H9 (cell line): ENCODE data around the gene DLG2. TPM values are rescaled to one million over a fixed set of nuclear protein-coding genes. Genes with fewer than 3 reads are reported as not detected.

Experiments
- DNase-seq: peaks from one replicate; pipeline ENCODE4 v3.0.0-alpha.2; 2017
- H2AFZ ChIP-seq: one replicate; pipeline ENCODE4 v1.6.1; 2013; ENCODE audit warnings: mild to moderate bottlenecking, low read length, control low read depth, moderate library complexity
- H2AK5ac ChIP-seq: 2 replicates; pipeline ENCODE4 v1.6.1; 2013; ENCODE audit warnings: low read length, control low read depth, mixed read lengths; ENCODE audit not compliant: insufficient read length
- H2BK120ac ChIP-seq: one replicate; pipeline ENCODE4 v1.6.1; 2013; ENCODE audit warnings: low read depth, mild to moderate bottlenecking, low read length, control low read depth, inconsistent platforms; ENCODE audit not compliant: poor library complexity, severe bottlenecking
- H2BK12ac ChIP-seq: 2 replicates; pipeline ENCODE4 v1.6.1; 2013; ENCODE audit warnings: low read length, control low read depth, mixed read lengths, low read depth; ENCODE audit not compliant: insufficient read length
- H2BK15ac ChIP-seq: 2 replicates; pipeline ENCODE4 v1.6.1; 2013; ENCODE audit warnings: low read depth, low read length, control low read depth
- H2BK20ac ChIP-seq: one replicate; pipeline ENCODE4 v1.6.1; 2013; ENCODE audit warnings: low read depth, mild to moderate bottlenecking, low read length, control low read depth, inconsistent platforms; ENCODE audit not compliant: poor library complexity, severe bottlenecking
- H2BK5ac ChIP-seq: 2 replicates; pipeline ENCODE4 v1.6.1; 2013; ENCODE audit warnings: low read length, control low read depth, mixed read lengths; ENCODE audit not compliant: insufficient read length
- H3K14ac ChIP-seq: 2 replicates; pipeline ENCODE4 v1.6.1; 2013; ENCODE audit warnings: low read length, control low read depth; ENCODE audit not compliant: insufficient read depth
- H3K18ac ChIP-seq: 2 replicates; pipeline ENCODE4 v1.6.1; 2013; ENCODE audit warnings: low read depth, mild to moderate bottlenecking, mixed read lengths, low read length, control low read depth; ENCODE audit not compliant: insufficient read length
- H3K23ac ChIP-seq: 2 replicates; pipeline ENCODE4 v1.6.1; 2013; ENCODE audit warnings: low read length, control low read depth, mixed read lengths, low read depth; ENCODE audit not compliant: insufficient read length
- H3K23me2 ChIP-seq: 2 replicates; pipeline ENCODE4 v1.6.1; 2013; ENCODE audit warnings: low read depth, mild to moderate bottlenecking, mixed read lengths, low read length, control low read depth; ENCODE audit not compliant: insufficient read length, poor library complexity, severe bottlenecking
- H3K27ac ChIP-seq: 2 replicates; pipeline ENCODE4 v1.5.1; 2013; ENCODE audit warnings: low read length, control low read depth, mixed read lengths, low read depth; ENCODE audit not compliant: insufficient read length
- H3K27me3 ChIP-seq: 2 replicates; pipeline ENCODE4 v1.6.1; 2013; ENCODE audit warnings: low read length, control low read depth, inconsistent platforms; ENCODE audit not compliant: insufficient read depth
- H3K4ac ChIP-seq: 2 replicates; pipeline ENCODE4 v1.6.1; 2013; ENCODE audit warnings: low read depth, mild to moderate bottlenecking, control low read depth, inconsistent platforms, low read length, moderate library complexity
- H3K4me1 ChIP-seq: 2 replicates; pipeline ENCODE4 v1.6.1; 2013; ENCODE audit warnings: low read length, control low read depth, inconsistent platforms; ENCODE audit not compliant: insufficient read depth
- H3K4me2 ChIP-seq: 2 replicates; pipeline ENCODE4 v1.6.1; 2013; ENCODE audit warnings: low read length, control low read depth, mixed read lengths; ENCODE audit not compliant: insufficient read length, insufficient read depth
- H3K56ac ChIP-seq: 2 replicates; pipeline ENCODE4 v1.6.1; 2013; ENCODE audit warnings: low read depth, mild to moderate bottlenecking, mixed read lengths, low read length, control low read depth; ENCODE audit not compliant: insufficient read length
- H3K79me1 ChIP-seq: 2 replicates; pipeline ENCODE4 v1.6.1; 2013; ENCODE audit warnings: low read depth, mild to moderate bottlenecking, moderate library complexity, low read length, control low read depth, inconsistent platforms; ENCODE audit not compliant: insufficient read depth, poor library complexity, severe bottlenecking
- H3K79me2 ChIP-seq: 2 replicates; pipeline ENCODE4 v1.6.1; 2013; ENCODE audit warnings: low read length, control low read depth, inconsistent platforms; ENCODE audit not compliant: insufficient read depth
- H3K9ac ChIP-seq: 2 replicates; pipeline ENCODE4 v1.6.1; 2013; ENCODE audit warnings: low read length, control low read depth, mixed read lengths; ENCODE audit not compliant: insufficient read length; ENCODE audit errors: extremely low read depth
- H3K9me3 ChIP-seq: one replicate; pipeline ENCODE4 v1.6.1; 2013; ENCODE audit warnings: low read depth, low read length, inconsistent platforms; ENCODE audit not compliant: control insufficient read depth
- H3T11ph ChIP-seq: one replicate; pipeline ENCODE4 v1.6.1; 2013; ENCODE audit warnings: mild to moderate bottlenecking, low read length, control low read depth, inconsistent platforms
- H4K20me1 ChIP-seq: one replicate; pipeline ENCODE4 v1.6.1; 2013; ENCODE audit not compliant: control insufficient read depth, insufficient read length, insufficient read depth
- H4K5ac ChIP-seq: 2 replicates; pipeline ENCODE4 v1.6.1; 2013; ENCODE audit warnings: low read depth, mild to moderate bottlenecking, mixed read lengths, low read length, control low read depth; ENCODE audit not compliant: insufficient read length
- H4K8ac ChIP-seq: replicated peaks from 2 replicates; pipeline ENCODE4 v1.6.1; 2013; ENCODE audit warnings: low read length, control low read depth, mixed read lengths, low read depth; ENCODE audit not compliant: insufficient read length
- H4K91ac ChIP-seq: 2 replicates; pipeline ENCODE4 v1.6.1; 2013; ENCODE audit warnings: low read depth, mild to moderate bottlenecking, moderate library complexity, mixed read lengths, low read length, control low read depth; ENCODE audit not compliant: insufficient read length
- H3K27ac Mint-ChIP-seq, 3 experiments: 2 replicates in 2 of 3; 3 replicates in 1 of 3; pipeline ENCODE4 v1.8.0; 2020 to 2021; ENCODE audit warnings: mixed read lengths in 3 of 3, mild to moderate bottlenecking in 1 of 3, moderate library complexity in 1 of 3
- H3K27me3 Mint-ChIP-seq: 2 replicates; pipeline ENCODE4 v1.8.0; 2021; ENCODE audit warnings: low read depth, mild to moderate bottlenecking, moderate library complexity, mixed read lengths
- H3K36me3 Mint-ChIP-seq, 3 experiments: 2 replicates in 2 of 3; 3 replicates in 1 of 3; pipeline ENCODE4 v1.8.0; 2020 to 2021; ENCODE audit warnings: low read depth in 3 of 3, mixed read lengths in 3 of 3; ENCODE audit not compliant: insufficient read depth in 1 of 3
- H3K4me1 Mint-ChIP-seq, 2 experiments: 2 replicates each; pipeline ENCODE4 v1.8.0; 2020; ENCODE audit warnings: mixed read lengths in 2 of 2
- H3K4me3 Mint-ChIP-seq, 2 experiments: 2 replicates in 1 of 2; 3 replicates in 1 of 2; pipeline ENCODE4 v1.8.0; 2020 to 2021; ENCODE audit warnings: mild to moderate bottlenecking in 2 of 2, mixed read lengths in 2 of 2, moderate library complexity in 1 of 2
- H3K9me3 Mint-ChIP-seq, 2 experiments: 2 replicates in 1 of 2; 3 replicates in 1 of 2; pipeline ENCODE4 v1.8.0; 2020; ENCODE audit warnings: mild to moderate bottlenecking in 2 of 2, mixed read lengths in 2 of 2, moderate library complexity in 1 of 2
- WGBS: extraction: QIAGEN DNeasy Blood & Tissue Kit; methylation state at CpG from one replicate; pipeline ENCODE4 v1.1.7; 2013; ENCODE audit warnings: missing lambda C conversion rate, low lambda C conversion rate, mixed read lengths; ENCODE audit not compliant: insufficient read length; ENCODE audit errors: extremely low coverage; 5-methylcytosine and 5-hydroxymethylcytosine counted together
- total RNA-seq: library from RNA; stranded (reverse); gene quantifications from 2 replicates; pipeline ENCODE4 v1.2.1, GENCODE V29; 2021
- TF ChIP-seq, protein P1 (sequence below): fragments of 200-600 bp; sonication (generic); conservative IDR thresholded peaks from 3 replicates; pipeline ENCODE4 v1.8.0; 2021; ENCODE audit warnings: antibody characterized with exemption, mild to moderate bottlenecking

Gene DLG2
- total RNA-seq, 1 experiment from 2014 or later: 8.0 TPM

DNA sequence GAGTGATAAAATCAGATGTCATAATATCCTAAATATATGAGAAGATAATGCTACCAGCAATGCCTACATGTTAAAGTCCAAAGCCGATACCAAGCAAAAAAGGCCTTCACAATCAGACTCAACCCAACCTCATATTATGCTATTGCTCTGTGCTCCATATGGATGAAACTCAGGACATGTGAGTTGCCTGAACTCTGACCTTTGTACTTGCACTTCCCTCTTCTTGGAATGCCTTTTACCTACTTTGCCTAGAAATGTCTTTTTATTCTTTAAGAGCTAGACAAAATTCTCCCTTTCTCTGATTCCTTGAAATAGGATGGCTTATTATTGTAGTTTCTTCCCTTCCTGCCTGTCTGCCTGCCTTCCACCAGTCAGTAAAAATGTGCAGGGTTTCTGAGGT lies 1386.3 kb downstream of the DLG2 start:
- Mint-ChIP-seq H3K36me3 (no peaks in the 10 kb centered on the region), H3K27me3 (no peaks in the 10 kb centered on the region), H3K4me1 (peaks cover 12 to 21% of the 10 kb centered on the region in 2 experiments), H3K9me3 (no peaks in the 10 kb centered on the region), H3K27ac (peak overlapping the region in 1 of 3 experiments; percentile 15; a peak in 2 of 7 replicates), H3K4me3 (no peak overlapping the region)
- Histone ChIP-seq H2BK15ac (no peak overlapping the region), H3K27ac (no peak overlapping the region), H3K4me2 (no peak overlapping the region), H3K14ac (no peak overlapping the region), H3K27me3 (no peaks in the 10 kb centered on the region), H2BK12ac (no peak overlapping the region), H3K4me1 (peaks cover 1% of the 10 kb centered on the region; the same call in 1 of the 2 replicates), H3K79me2 (no peaks in the 10 kb centered on the region), H3T11ph (no peak overlapping the region), H3K9ac (no peak overlapping the region), H2BK20ac (no peak overlapping the region), H2BK5ac (no peak overlapping the region), H4K20me1 (no peaks in the 10 kb centered on the region), H2AFZ (no peak overlapping the region), H3K79me1 (no peaks in the 10 kb centered on the region), H4K91ac (no peak overlapping the region), H2BK120ac (no peak overlapping the region), H3K9me3 (no peaks in the 10 kb centered on the region), H3K23ac (no peak overlapping the region), H3K56ac (no peak overlapping the region), H3K4ac (no peak overlapping the region), H4K8ac (no peak overlapping the region), H3K23me2 (no peaks in the 10 kb centered on the region), H2AK5ac (no peak overlapping the region), H3K18ac (no peak overlapping the region), H4K5ac (no peak overlapping the region)
- TF ChIP-seq, protein P1, sequence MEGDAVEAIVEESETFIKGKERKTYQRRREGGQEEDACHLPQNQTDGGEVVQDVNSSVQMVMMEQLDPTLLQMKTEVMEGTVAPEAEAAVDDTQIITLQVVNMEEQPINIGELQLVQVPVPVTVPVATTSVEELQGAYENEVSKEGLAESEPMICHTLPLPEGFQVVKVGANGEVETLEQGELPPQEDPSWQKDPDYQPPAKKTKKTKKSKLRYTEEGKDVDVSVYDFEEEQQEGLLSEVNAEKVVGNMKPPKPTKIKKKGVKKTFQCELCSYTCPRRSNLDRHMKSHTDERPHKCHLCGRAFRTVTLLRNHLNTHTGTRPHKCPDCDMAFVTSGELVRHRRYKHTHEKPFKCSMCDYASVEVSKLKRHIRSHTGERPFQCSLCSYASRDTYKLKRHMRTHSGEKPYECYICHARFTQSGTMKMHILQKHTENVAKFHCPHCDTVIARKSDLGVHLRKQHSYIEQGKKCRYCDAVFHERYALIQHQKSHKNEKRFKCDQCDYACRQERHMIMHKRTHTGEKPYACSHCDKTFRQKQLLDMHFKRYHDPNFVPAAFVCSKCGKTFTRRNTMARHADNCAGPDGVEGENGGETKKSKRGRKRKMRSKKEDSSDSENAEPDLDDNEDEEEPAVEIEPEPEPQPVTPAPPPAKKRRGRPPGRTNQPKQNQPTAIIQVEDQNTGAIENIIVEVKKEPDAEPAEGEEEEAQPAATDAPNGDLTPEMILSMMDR: no peak
- WGBS: no CpG with 5 or more reads among the region's 1 CpG
- no peak for DNase-seq
